ENCODE measurements around the gene FES. TPM values are rescaled to one million over a fixed set of nuclear protein-coding genes. Genes with fewer than 3 reads are reported as not detected.

Gene FES
- total and polyA plus RNA-seq, 2 of the 13 experiments (the other 11 are each of a cell fraction or from before 2014, with no cell fraction given), result 4.0 to 9.5 TPM

DNA sequence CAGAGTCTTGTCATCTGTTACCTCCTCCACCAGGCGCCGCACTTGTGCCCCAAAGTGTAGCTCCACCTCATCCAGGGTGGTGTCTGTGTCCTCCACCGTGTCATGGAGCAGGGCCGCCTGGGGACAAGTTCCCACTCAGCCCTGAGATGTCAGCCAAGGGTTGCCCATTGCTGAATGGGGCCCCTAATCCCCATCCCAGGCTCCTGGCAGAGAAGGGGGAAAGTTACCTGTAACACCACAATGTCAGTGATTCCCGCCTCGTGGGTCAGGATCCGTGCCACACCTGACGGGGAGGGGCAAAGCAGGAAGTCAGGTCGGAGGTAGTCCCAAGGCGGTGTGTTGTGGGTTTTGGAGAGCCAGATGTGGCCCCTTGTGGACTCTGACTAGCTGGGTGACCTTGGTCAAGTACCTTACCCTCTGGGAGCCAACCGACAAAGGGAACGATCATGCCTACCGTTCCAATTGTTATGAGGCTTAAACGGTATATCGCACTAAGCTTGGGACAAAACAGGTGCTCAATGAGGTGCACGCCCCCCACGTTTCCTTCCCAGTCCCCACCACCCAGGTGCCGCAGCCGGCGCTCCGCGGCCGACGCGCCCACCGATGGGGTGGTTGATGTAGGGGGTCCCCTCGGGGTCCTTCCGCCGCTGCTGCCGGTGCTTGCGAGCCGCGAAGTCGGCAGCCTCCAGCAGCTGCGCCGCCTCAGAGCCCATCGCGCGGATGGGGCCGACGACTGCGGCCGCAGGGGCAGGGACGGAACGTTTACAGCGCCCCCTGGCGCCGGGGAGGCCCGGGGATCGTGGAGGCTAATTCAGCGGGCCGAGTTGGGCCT lies 47.7 kb downstream of the FES start, which contains the start of gene HDDC3 (continued):
- TF ChIP-seq, protein P1, sequence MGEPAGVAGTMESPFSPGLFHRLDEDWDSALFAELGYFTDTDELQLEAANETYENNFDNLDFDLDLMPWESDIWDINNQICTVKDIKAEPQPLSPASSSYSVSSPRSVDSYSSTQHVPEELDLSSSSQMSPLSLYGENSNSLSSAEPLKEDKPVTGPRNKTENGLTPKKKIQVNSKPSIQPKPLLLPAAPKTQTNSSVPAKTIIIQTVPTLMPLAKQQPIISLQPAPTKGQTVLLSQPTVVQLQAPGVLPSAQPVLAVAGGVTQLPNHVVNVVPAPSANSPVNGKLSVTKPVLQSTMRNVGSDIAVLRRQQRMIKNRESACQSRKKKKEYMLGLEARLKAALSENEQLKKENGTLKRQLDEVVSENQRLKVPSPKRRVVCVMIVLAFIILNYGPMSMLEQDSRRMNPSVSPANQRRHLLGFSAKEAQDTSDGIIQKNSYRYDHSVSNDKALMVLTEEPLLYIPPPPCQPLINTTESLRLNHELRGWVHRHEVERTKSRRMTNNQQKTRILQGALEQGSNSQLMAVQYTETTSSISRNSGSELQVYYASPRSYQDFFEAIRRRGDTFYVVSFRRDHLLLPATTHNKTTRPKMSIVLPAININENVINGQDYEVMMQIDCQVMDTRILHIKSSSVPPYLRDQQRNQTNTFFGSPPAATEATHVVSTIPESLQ (CRISPR knock-in tag; conservative IDR thresholded peaks at IDR 0.05), result no peak
- TF ChIP-seq HDAC2 (CRISPR knock-in tag; IDR thresholded peaks at IDR 0.05) (peak; percentile 46), ZBTB8A (CRISPR knock-in tag; IDR thresholded peaks at IDR 0.05; ENCODE audit: borderline replicate concordance, low read depth) (no peak), ZNF792 (CRISPR knock-in tag; IDR thresholded peaks at IDR 0.05) (peak; percentile 94), ARID2 (CRISPR knock-in tag; IDR thresholded peaks at IDR 0.05; ENCODE audit: borderline replicate concordance) (no peak), ZNF329 (CRISPR knock-in tag; IDR thresholded peaks at IDR 0.05; ENCODE audit: low read depth) (0 out of 2 replicates have a peak, but pooled peaks have one; percentile 36), SALL2 (CRISPR knock-in tag; IDR thresholded peaks at IDR 0.05) (peak; percentile 93), SIX1 (CRISPR knock-in tag; IDR thresholded peaks at IDR 0.05; ENCODE audit: borderline replicate concordance) (no peak), YEATS2 (CRISPR knock-in tag; IDR thresholded peaks at IDR 0.05; ENCODE audit: borderline replicate concordance) (peak; percentile 91), CREM (IDR thresholded peaks at IDR 0.05) (no peak), CREM (CRISPR knock-in tag; IDR thresholded peaks at IDR 0.05) (no peak), ZNF850 (CRISPR knock-in tag; conservative IDR thresholded peaks at IDR 0.05) (no peak), ZNF10 (CRISPR knock-in tag; IDR thresholded peaks at IDR 0.05; ENCODE audit: borderline replicate concordance, low read depth) (no peak), PHF21A (CRISPR knock-in tag; IDR thresholded peaks at IDR 0.05) (peak; percentile 71), ZNF232 (CRISPR knock-in tag; IDR thresholded peaks at IDR 0.05; ENCODE audit: borderline replicate concordance) (peak; percentile 29; the same call in 1 of the 2 replicates)
- TF ChIP-seq, protein P2, sequence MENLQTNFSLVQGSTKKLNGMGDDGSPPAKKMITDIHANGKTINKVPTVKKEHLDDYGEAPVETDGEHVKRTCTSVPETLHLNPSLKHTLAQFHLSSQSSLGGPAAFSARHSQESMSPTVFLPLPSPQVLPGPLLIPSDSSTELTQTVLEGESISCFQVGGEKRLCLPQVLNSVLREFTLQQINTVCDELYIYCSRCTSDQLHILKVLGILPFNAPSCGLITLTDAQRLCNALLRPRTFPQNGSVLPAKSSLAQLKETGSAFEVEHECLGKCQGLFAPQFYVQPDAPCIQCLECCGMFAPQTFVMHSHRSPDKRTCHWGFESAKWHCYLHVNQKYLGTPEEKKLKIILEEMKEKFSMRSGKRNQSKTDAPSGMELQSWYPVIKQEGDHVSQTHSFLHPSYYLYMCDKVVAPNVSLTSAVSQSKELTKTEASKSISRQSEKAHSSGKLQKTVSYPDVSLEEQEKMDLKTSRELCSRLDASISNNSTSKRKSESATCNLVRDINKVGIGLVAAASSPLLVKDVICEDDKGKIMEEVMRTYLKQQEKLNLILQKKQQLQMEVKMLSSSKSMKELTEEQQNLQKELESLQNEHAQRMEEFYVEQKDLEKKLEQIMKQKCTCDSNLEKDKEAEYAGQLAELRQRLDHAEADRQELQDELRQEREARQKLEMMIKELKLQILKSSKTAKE (CRISPR knock-in tag; IDR thresholded peaks at IDR 0.05; ENCODE audit: borderline replicate concordance), result no peak
- TF ChIP-seq, protein P3, sequence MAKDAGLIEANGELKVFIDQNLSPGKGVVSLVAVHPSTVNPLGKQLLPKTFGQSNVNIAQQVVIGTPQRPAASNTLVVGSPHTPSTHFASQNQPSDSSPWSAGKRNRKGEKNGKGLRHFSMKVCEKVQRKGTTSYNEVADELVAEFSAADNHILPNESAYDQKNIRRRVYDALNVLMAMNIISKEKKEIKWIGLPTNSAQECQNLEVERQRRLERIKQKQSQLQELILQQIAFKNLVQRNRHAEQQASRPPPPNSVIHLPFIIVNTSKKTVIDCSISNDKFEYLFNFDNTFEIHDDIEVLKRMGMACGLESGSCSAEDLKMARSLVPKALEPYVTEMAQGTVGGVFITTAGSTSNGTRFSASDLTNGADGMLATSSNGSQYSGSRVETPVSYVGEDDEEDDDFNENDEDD (CRISPR knock-in tag; IDR thresholded peaks at IDR 0.05; ENCODE audit: borderline replicate concordance), result peak; percentile 69; the same call in 1 of the 2 replicates
- TF ChIP-seq, protein P4, sequence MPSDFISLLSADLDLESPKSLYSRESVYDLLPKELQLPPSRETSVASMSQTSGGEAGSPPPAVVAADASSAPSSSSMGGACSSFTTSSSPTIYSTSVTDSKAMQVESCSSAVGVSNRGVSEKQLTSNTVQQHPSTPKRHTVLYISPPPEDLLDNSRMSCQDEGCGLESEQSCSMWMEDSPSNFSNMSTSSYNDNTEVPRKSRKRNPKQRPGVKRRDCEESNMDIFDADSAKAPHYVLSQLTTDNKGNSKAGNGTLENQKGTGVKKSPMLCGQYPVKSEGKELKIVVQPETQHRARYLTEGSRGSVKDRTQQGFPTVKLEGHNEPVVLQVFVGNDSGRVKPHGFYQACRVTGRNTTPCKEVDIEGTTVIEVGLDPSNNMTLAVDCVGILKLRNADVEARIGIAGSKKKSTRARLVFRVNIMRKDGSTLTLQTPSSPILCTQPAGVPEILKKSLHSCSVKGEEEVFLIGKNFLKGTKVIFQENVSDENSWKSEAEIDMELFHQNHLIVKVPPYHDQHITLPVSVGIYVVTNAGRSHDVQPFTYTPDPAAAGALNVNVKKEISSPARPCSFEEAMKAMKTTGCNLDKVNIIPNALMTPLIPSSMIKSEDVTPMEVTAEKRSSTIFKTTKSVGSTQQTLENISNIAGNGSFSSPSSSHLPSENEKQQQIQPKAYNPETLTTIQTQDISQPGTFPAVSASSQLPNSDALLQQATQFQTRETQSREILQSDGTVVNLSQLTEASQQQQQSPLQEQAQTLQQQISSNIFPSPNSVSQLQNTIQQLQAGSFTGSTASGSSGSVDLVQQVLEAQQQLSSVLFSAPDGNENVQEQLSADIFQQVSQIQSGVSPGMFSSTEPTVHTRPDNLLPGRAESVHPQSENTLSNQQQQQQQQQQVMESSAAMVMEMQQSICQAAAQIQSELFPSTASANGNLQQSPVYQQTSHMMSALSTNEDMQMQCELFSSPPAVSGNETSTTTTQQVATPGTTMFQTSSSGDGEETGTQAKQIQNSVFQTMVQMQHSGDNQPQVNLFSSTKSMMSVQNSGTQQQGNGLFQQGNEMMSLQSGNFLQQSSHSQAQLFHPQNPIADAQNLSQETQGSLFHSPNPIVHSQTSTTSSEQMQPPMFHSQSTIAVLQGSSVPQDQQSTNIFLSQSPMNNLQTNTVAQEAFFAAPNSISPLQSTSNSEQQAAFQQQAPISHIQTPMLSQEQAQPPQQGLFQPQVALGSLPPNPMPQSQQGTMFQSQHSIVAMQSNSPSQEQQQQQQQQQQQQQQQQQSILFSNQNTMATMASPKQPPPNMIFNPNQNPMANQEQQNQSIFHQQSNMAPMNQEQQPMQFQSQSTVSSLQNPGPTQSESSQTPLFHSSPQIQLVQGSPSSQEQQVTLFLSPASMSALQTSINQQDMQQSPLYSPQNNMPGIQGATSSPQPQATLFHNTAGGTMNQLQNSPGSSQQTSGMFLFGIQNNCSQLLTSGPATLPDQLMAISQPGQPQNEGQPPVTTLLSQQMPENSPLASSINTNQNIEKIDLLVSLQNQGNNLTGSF (CRISPR knock-in tag; IDR thresholded peaks at IDR 0.05), result 0 out of 2 replicates have a peak, but pooled peaks have one; percentile 72

Data from HepG2 (cell line).